GM19452 (cell line): ENCODE measurements around the gene NME7.
A peak's percentile ranks its signal among the peaks of the same experiment; 100 is the strongest.

Source experiments
- ATAC-seq: cut with Tn5 transposase; IDR thresholded peaks from one replicate; pipeline ENCODE4 v1.9.1; 2021; ENCODE audit not compliant: unreplicated experiment

Gene NME7

DNA sequence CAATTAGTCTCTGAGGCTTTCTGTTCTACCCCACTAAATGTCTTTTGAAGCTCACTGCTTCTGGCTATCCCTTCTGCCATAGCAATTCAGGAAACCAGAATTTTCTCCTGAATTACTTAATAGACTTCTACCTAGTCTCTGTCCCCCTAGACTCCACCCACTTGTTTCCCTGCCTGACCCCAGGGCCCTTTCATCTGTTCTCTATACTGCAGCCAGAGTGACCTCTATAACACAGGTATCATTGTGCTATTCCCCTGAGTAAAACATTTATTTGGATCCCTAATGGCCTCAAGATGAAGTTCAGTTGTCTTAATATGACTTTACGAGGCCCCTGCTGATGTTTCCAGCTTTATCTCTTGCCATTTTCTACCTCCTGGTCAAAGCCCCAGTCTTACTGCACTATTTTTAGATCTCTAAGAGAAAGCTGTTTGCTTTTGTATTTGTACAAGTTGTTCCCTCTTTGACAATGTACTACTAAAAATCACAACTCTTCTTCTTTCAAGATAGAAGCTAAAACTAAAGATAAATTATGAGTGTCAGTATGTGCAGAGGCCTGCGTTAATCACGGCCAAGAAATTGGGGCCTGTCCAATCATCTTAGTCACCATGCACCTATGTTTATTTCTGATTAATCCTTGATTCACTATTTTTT is 206.6 kb downstream of the NME7 start:
- no peak for ATAC-seq

DNA sequence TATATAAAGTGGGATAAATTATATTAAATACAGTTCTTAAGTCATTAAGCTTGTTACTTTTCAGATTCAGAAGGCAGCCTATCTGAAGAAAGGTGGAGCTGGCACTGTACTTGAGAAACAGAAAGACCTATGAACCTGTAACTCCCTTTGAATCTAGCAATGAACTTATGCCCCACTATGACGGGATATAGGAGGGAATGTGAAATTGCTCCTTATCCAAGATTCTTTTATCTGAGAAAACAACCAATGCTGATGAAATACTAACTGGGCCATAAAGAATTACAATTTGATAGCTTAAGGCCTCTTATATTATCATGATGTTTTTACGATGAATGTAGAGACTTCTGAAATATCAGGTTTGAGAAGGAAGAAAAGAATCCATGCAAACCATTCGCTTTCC is 211.0 kb downstream of the NME7 start:
- ATAC-seq: no peak

DNA sequence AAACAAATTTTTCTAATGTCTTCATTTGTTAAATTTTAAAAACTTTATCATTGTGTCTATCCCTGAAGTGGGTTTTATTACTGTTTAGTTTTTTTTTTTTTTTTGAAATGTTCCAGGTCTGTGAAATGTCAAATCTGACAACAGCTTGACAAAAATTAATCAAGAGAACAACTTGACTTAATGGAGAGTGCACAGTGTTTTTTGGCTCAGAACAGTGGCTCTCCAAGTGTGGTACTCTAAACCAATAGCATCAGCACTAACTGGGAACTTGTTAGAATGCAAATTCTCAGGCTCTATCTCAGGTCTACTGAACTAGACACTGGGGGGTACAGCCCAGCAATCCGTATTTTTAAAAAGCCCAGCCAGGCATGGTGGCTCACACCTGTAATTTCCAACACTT is 211.9 kb downstream of the NME7 start:
- no peak for ATAC-seq

GRCh38 chr1:169151338-169151837 is 216.2 kb downstream of the NME7 start:
- ATAC-seq: no peak

- no peak for ATAC-seq
Measured at GRCh38 chr1:169150641-169151337, 216.8 kb downstream of the NME7 start.

GRCh38 chr1:169149555-169150286 is 217.9 kb downstream of the NME7 start:
- ATAC-seq: no peak

DNA sequence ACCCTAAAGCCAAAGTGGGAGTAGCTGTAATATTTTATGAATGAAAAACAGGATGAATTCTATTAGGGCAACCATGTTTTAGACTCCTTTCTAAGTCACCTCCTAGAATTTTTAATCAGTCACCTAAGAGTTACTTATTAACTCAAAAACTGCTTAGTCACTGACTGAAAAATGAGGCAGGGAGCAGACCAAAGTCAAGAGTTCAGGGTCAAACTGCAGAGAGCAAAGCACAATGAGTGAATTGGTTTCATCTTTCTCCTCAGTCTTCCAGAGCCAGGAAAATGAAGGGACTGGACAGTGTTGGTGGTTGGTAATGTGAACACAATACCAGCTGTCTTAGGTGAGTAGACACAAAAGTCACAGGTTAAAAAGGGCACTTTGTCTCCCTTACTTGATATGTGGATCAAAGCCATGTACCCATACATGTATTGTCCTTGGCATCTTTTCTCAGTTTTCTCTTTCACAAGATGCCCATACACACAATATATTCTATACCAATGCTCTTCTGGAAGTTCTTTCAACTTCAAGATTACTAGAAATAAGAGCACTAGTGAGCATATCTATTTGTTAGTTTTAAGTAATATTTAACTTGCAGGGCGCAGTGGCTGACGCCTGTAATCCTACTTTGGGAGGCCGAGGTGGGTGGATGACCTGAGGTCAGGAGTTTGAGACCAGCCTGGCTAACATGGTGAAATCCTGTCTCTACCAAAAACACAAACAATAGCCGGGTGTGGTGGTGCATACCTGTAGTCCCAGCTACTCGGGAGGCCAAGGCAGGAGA is 218.9 kb downstream of the NME7 start:
- peak; percentile 69 for ATAC-seq

- no peak for ATAC-seq
Measured at GRCh38 chr1:169146576-169147214, 220.9 kb downstream of the NME7 start.

DNA sequence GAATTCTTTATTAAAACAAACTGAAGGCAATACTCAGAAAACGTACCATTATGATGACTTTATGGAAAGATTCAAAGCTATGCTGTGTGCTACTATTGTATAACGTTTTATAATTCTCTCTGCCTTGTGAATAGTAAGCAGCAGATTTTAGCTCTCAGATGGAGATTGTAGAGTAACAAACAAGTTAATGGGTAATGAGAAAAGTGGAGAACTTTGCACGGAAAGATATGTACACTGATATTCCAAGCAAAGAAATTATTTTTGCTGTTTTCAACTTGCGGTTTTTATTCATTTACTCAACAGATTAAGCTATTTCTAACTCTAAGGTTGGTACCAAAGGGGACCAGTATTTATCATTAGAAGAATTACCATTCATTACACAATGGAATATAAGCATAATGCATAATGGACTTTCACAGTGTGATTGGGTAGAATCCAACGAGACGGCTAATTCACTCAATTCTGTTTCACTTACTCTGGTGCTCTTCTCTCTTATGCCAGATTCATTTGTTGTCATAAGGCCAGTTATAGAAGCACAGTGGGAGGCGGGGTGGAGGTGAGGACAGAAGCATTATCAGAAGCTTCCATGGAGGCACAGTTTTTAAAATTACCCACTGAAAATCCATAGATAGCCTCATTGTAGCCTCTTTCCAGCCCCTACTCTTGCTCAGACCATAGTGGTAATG is 222.5 kb downstream of the NME7 start:
- no peak for ATAC-seq

- no peak for ATAC-seq
Measured at GRCh38 chr1:169143984-169144383, 223.6 kb downstream of the NME7 start.

DNA sequence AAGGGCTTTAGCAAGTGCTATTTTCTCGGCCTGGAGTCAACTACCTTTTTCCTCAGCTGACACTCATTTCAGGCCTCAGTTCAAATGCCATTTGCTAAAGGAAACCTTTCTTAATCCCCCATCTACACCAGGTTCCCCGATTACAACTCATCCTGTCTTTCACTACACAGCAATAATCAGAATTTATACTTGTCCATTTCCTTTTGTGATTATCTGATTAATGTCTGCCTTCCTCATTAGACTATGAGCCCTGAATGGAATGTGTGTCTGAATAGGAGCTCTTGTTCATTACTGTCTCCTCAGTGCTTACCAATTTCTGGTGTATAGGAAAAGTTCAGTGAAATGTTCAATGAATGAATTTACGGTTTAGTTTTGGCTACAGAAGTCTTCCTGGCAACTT is 224.3 kb downstream of the NME7 start:
- no peak for ATAC-seq

DNA sequence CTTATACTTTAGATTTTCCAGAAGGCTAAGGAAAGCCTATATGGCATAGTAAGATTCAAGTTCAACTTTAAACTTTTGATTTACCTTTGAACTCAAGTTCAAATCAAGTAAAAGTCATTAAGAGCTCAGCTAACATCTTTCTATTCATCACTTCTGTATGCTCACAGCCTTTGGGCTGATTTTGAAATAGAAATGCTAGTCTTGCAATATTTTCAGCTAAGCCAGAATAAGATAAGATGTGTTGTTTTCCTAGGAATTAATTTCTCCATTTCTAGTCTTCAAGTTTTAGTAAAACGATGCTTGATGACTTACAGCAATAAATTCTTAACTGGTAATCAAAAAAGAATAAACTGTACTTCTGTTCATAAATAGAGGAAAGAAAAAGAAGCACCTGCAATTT is 225.5 kb downstream of the NME7 start:
- ATAC-seq: no peak

GRCh38 chr1:169141356-169141755 is 226.2 kb downstream of the NME7 start:
- no peak for ATAC-seq

DNA sequence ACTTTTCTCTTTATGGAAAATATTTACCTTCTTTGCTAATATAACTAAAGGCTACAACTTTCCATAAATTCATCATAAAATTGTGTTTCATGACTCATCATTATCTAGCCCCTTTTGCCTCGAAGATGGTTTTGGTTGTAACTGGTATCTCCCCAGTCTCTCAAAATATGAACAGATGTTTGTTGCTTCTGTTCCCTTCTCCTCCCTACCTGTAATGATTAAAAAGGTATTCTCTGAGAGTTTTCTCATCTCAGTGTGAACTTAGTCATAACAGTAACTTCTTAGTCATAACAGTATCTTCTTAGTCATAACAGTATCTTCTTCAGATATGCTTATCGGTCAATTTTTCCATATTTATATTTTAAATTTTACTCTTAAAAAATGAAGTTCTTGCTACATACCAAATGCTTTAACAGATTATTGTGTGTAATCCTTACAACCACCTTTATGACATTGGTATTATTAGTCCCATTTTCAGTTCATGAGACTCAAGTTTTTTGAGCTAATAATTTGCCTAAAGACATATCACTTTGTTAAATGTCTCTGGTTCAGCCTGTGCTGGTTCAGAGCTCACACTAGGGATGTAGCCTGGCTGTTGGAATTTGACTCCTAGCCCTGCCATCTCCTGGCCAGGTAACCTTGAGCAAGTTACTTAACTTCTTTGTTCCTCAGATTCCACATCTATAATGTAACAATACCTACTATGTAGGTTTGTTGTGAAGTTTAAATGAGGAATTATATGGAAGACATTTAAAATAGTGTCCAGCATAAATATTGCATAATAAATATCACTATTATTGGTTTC is 228.5 kb downstream of the NME7 start:
- peak; percentile 92 for ATAC-seq

DNA sequence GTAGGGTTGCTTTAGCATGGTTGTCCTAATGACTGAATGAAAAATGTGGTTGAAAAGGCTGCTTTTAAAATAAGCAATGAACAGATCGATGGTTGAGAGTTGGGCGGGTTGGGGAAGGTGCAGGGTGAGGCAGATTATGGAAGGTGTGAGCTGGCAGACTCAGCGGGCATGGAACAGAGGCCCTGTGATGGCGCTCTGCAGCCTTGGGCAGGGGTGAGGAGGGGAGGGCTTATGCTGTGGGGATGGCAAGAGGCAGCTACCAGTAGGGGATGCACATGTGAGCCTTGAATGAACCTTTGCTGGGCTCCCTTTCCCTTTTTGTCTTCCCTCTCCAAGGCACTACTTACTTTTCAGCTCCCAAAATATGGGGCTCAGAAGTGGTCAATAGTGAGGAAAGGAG is 230.2 kb downstream of the NME7 start:
- no peak for ATAC-seq

- ATAC-seq: no peak
Measured at GRCh38 chr1:169133801-169134502, 233.6 kb downstream of the NME7 start.

- no peak for ATAC-seq
Measured at GRCh38 chr1:169133228-169133576, 234.4 kb downstream of the NME7 start.

GRCh38 chr1:169132512-169133227 is 234.9 kb downstream of the NME7 start:
- no peak for ATAC-seq
